ENCODE data around the gene AVEN.

- no peak for TF ChIP-seq JUN (IDR thresholded peaks at IDR 0.05; ENCODE audit: borderline replicate concordance, insufficient read depth, insufficient read length, low read depth)
- TF ChIP-seq CTCF (IDR thresholded peaks at IDR 0.05; ENCODE audit: extremely low read depth in 1 of 2, insufficient read depth in 1 of 2, low read depth in 1 of 2, low read length in 2 of 2) = no peak
- TF ChIP-seq MYC (IDR thresholded peaks at IDR 0.05; ENCODE audit: low read depth, low read length) = no peak
- no peak for TF ChIP-seq EZH2 (IDR thresholded peaks at IDR 0.05; ENCODE audit: borderline replicate concordance, low read depth, low read length, severe bottlenecking)
- TF ChIP-seq, protein P1, sequence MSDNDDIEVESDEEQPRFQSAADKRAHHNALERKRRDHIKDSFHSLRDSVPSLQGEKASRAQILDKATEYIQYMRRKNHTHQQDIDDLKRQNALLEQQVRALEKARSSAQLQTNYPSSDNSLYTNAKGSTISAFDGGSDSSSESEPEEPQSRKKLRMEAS (IDR thresholded peaks at IDR 0.05; ENCODE audit: insufficient read depth, insufficient read length) = no peak
- TF ChIP-seq POLR2AphosphoS5 (IDR thresholded peaks at IDR 0.05; ENCODE audit: insufficient read depth, low read depth, low read length) = no peak
- no peak for TF ChIP-seq FOS (IDR thresholded peaks at IDR 0.05; ENCODE audit: borderline replicate concordance, insufficient read depth, low read length)
- no peak for TF ChIP-seq POLR2A (IDR thresholded peaks at IDR 0.05; ENCODE audit: low read depth, low read length)
Observed at GRCh38 chr15:33926260-33926659, 112.7 kb downstream of the AVEN start.

Data from endothelial cell of umbilical vein (primary cell).